Middle frontal gyrus (tissue), 1 donor: ENCODE measurements around the gene SMTN.

Experiments
- DNase-seq: peaks from one replicate; pipeline ENCODE4 v3.0.0-alpha.2; 2015; ENCODE audit warnings: low spot score; ENCODE audit errors: extremely low spot score

SMTN gene

DNA sequence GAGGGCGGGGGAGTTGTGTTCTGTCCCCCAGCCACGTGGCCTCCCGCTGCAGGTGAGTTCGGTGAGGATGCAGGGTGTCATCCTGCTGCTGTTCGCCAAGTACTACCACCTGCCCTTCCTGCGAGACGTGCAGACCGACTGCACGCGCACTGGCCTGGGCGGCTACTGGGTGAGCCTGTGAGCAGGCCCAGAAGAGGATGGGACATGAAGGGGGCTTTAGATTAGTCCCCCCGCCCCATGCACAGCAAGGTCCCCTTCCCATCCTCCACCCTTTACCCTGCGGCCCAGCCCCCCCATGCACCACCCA lies 45.7 kb downstream of the SMTN start:
- DNase-seq = no peak

DNA sequence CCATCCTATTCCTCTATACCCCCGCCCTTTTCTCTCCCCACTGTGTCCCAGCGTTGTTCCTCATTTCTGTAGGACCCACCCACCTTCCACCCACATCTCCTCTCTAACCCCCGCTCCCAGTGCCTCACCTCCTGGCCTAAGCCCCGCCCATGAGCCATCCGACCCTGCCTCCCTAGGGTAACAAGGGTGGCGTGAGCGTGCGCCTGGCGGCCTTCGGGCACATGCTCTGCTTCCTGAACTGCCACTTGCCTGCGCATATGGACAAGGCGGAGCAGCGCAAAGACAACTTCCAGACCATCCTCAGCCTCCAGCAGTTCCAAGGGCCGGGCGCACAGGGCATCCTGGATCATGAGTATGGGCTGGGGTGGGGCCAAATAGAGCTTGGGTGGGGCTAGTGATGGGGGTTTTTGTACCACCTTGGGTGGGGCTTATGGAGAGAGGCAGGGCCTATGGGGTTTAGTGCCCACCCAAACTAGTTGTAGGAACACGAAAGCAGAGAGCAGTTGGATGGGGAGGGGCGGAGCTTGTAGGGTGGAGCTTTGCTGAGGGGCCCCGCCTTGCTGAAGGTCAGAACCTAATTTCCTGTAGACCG lies 46.2 kb downstream of the SMTN start:
- DNase-seq = no peak

DNA sequence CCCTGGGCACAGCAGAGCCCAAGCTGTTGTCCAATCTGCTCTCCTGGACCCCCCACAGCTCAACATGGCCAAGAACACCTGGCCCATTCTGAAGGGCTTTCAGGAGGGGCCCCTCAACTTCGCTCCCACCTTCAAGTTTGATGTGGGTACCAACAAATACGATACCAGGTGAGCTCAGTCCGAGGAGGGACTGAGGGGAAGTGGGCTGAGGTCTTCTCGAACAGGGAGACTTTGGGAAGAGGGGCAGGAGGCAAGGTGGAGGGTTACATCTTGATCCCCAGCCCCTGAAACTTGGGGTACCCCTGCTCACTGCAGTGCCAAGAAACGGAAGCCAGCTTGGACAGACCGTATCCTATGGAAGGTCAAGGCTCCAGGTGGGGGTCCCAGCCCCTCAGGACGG lies 47.0 kb downstream of the SMTN start:
- DNase-seq = no peak

DNA sequence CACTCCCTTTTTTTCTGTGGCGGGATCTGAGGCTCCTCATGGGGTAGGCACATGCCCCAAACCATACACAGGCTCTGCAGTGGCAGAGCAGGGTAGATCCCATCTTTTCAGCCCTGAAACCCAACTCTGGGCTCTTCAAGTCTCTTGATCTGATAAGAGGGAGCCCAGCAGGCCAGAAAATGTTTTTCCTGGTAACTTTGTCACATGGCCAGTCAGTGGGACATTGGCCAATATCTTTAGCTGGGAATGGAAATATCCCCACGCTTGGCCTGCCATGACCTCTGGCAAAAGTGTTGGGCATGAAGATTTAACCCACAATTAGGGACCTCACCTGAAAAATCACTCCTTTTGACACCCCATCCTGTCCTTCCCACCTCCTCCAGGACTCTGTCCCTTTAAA lies 49.8 kb downstream of the SMTN start:
- no peak for DNase-seq

- DNase-seq = no peak
Observed at GRCh38 chr22:31133911-31134310, 52.8 kb downstream of the SMTN start.

DNA sequence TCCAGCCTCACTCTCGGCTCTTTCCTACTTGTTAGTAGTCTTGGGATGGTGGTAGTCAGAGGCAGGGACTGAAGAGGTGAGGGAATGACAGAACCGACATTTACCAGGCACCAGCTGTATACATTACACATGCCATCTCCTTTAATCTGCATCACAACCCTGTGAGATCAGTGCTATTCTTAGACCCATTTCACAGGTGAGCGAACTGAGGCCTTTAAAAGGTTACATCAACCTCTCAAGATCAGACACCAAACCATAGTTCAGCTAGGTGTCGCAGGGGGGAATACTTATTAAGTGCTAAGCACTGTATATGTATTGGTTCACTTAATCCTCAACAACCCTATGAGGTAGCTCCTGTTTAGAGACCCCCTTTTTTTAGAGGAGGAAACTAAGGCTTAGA lies 53.6 kb downstream of the SMTN start:
- no peak for DNase-seq

- no peak for DNase-seq
Observed at GRCh38 chr22:31135706-31136105, 54.6 kb downstream of the SMTN start.

DNA sequence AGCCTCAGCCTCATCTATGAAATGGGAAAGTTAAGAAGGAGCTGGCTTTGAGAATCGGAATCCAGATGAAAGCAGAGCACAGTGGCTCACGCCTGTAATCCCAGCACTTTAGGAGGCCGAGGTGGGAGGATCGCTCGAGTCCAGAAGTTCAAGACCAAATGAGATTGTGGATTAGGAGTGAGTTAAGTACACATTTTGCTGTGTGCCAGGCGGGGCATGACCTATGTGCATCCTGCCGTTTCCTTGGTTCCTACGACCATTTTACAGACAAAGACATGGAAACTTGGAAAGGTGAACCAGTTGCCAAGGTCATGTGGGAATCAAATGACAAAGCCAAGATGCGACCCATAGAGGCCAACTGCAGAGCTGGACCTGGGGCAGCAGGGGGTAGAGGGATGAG lies 55.0 kb downstream of the SMTN start:
- DNase-seq = no peak

DNA sequence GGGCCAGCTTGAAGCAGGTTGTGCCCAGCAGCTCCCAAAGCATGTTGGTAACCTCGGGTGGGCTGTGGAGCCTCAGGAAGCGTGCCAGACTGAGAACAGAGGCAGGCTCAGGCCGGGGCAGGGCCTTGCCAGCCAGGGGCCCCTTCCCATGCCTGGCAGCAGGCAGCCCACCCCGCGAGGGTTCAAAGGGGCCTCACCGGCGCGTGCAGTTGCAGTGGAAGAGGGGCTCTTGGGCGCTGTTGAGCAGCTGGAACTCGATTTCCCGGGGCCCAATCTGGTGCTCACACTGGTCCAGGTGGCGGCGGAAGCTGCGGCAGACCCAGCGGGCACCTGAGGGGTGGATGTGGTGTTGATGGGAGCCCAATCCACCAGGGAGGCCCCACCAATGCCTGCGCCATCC lies 55.6 kb downstream of the SMTN start:
- no peak for DNase-seq

GRCh38 chr22:31137721-31138120 lies 56.6 kb downstream of the SMTN start:
- no peak for DNase-seq

DNA sequence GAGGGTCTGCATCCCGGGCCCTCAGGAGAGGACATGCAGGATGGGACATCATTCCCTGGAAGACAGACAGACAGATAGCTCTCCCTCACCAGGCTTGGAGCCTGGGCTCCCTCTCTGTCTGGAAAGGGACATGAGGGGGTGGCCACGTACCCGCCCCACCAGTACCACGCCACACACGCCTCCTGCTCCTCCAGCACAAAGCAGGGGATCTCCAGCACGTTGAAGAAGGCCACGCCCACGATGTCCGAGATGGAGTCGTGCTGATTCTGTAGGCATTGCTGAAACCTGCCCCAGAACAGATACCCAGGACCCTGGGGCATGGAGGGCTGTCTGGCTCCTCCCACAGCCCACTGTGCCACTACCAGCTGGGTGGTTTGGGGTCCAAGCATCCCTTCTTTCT lies 57.0 kb downstream of the SMTN start:
- DNase-seq = no peak

- DNase-seq = no peak
Observed at GRCh38 chr22:31139066-31139465, 57.9 kb downstream of the SMTN start.

- DNase-seq = no peak
Observed at GRCh38 chr22:31139866-31140716, 59.0 kb downstream of the SMTN start, which contains the start of gene PLA2G3. TSS of gene PLA2G3 (minus strand) at chr22:31140508. CDS start at chr22:31140354, 154 bp downstream.

DNA sequence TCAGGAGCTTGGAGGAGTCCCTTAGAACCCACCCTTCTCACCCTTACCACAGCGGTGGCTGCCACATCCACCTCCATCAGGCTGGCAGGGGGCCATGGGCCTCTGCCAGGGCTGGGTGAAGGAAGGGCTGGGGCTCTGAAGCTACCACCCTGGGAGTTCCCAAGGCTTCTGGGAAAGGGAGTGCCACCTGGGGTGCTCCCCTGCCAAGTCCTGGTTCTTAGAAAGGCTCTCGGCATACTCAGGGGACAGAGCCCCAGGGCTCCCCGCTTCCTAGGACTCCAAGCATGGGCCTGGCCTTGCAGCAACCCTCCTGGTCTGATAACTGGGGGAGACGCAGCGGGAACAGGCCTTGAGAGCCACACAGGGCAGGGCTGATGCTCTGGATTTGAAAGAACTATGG lies 59.6 kb downstream of the SMTN start:
- DNase-seq = no peak

- no peak for DNase-seq
Observed at GRCh38 chr22:31141551-31141950, 60.4 kb downstream of the SMTN start.

- no peak for DNase-seq
Observed at GRCh38 chr22:31142285-31142684, 61.2 kb downstream of the SMTN start.

DNA sequence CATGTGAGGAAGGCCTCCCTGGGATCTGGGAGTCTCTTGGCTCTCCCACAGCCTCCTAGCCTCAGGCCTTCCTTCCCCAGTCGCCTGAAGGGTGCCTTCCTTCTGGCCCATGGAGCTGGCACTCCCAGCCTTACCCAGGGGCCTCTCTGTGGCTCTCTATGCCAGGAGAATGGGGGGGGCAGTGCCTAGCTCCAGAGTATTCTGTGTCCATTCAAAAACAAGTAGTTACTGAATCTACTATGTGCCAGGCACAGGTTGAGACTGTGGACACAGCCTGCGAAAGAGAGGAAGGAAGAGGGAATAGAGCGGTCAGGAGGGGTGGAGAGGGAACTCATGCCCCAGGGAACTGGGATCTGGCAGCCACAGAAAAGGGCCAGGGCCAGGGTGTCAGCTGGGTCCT lies 61.9 kb downstream of the SMTN start:
- no peak for DNase-seq

- DNase-seq = no peak
Observed at GRCh38 chr22:31143537-31143936, 62.4 kb downstream of the SMTN start.

- no peak for DNase-seq
Observed at GRCh38 chr22:31144223-31144622, 63.1 kb downstream of the SMTN start.

DNA sequence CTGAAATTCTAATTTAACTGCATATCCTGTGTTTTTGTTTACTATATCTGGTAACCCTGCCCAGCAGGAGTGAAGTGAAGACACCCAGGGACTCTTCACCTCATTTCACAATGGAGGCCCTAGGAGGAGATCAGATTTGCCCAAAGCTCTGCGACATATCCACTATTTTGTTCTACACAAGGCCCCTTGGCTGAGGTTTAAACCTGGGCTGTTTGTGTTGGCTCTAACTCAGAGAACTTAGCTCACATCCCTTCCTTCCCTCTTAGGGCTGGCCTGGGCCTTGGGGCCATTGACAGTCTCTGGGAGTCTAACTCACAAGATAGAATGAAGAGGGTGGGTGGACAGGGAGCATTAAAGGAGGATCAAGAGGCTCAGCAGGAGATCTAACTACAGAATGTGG lies 67.4 kb downstream of the SMTN start:
- no peak for DNase-seq

GRCh38 chr22:31148953-31149627 lies 68.0 kb downstream of the SMTN start:
- peak; percentile 56 for DNase-seq

- no peak for DNase-seq
Observed at GRCh38 chr22:31150615-31151014, 69.5 kb downstream of the SMTN start.

- DNase-seq = no peak
Observed at GRCh38 chr22:31151872-31152271, 70.8 kb downstream of the SMTN start.
